Activated T-cell treated with anti-CD3 and anti-CD28 coated beads for 1 hour (primary cell): Measurements from ENCODE around the gene CCDC141.
A peak's percentile ranks its signal among the peaks of the same experiment; 100 is the strongest.

ENCODE experiments used
- DNase-seq: peaks from one replicate; pipeline ENCODE4 v3.0.0-alpha.2; 2020; ENCODE audit warnings: low read depth

Gene CCDC141

DNA sequence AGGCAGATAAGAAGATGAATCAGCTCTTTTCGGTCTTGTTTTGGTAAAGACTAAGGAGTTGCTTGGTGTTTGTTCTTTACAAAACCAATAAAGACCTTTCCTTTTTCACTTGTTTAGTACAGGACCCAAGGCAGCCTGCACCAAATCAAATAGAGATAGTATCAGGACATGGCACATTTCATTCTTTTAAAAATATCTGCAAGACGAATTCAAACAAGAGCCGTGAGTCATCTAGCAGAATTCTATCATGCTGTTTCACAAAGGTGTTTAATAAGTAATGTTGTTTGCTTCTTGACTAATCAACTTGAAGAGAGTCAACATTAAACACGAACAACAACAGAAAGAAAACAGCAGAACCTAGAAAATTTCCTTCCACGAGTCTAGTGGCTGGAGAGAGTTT lies 139.9 kb downstream of the CCDC141 start:
- no peak for DNase-seq

DNA sequence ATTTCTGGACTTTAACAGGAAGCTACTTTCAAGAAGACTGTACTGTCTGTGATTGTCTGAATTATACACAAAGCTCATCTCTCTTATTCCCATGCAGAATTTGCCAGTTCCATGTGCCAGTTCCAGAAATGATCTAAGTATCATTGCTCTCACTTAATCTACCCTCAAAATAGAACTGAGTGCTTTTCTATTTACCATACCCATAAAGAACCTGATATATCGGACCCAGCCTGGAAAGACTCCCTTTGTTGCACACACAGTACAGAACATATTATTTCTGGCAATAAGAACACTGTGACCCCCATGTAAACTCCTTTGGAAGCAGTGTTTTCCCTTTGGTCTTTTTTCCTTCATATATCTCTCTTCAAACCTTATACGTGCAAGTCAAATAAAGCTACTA lies 140.4 kb downstream of the CCDC141 start:
- no peak for DNase-seq

DNA sequence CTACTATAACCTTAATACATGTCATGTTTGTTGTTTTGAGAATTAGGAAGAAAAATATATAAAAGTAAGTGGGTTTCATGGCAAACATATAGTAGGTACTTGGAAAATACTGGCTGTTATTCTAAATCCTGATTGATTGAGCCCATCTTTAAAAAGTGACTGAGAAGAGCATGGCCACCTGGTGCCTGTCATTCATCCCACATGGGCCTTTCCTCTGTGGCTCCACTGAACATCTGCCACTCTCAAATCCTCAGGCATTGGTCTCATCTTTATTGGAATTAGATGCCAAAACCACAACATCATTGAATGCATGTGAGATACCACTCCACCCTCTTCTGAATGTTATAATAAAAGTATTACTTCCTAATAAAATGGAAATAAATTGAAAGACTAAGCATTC lies 141.1 kb downstream of the CCDC141 start:
- DNase-seq = no peak

DNA sequence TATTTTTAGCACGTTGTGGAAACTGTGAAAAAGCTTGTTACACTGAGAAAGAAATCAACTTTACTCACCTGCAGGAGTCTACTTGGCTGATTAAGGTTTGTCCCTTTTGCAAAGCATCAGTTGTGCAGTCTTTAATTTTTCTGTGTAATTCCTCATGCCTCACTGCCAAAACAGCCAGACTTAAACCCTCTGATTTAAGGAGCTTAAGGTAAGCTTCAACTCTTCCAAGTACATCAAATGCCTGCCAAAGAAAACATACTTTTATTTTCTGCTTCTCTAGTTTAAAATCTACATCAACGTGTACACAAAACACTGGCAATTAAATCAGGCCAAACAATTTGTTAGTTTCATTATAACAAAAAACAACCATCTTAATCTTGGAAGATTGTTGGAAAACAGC lies 144.7 kb downstream of the CCDC141 start:
- DNase-seq = no peak

DNA sequence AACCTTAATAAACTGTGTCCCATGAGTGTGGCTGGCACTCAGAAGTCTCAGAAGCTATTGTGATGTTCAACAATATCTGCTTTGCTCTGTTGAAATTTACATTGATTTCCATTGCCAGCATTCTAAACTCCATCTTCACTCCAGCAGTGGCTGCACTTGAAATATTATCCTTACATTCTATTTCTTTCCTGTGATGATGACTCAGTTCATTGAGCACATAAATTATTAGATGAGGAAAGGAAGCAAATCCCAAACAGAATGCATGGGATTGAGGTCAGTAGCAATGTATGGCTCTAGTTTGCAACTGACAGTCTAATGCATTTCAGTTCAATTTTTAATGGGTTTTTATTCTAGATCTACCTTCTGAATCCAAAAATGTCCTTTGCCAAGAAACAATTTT lies 150.3 kb downstream of the CCDC141 start:
- DNase-seq = no peak

DNA sequence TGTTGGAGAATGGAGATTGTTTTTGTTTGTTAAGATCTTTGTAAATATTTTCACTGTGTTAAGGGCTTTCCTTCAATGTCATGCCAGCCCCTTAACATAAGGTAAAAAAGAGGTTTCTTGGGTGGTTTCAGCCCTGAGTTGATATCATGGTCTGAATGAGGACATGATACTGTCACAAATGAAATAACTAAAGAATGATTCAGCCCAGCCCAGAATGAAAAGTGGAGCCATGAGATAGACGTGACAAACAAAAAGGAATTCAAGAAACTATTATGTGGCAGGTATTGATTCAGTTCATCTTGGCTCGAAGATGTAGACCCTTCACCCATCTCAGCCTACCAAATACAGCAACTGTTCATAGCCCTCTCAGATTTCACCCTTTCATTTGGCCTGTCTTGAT lies 154.1 kb downstream of the CCDC141 start:
- DNase-seq = no peak

DNA sequence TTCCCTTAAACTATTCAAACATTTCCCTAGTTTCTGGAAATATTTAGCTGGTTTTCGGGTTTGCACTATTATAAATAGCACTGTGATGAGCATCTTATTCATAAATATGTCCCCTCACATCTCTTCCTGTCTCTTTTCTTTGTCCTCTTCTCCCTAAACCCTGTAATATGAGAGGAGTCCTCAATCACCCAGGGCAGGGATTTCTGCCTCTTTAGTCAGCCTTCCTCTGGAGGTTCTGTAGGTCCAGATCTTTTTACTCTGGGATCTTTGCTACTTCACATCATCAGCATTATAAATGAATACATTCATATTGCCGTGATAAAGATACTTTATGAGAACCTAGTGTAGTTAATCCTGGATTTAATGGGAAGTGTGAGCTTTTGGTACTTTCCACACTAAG lies 154.8 kb downstream of the CCDC141 start:
- DNase-seq = no peak

DNA sequence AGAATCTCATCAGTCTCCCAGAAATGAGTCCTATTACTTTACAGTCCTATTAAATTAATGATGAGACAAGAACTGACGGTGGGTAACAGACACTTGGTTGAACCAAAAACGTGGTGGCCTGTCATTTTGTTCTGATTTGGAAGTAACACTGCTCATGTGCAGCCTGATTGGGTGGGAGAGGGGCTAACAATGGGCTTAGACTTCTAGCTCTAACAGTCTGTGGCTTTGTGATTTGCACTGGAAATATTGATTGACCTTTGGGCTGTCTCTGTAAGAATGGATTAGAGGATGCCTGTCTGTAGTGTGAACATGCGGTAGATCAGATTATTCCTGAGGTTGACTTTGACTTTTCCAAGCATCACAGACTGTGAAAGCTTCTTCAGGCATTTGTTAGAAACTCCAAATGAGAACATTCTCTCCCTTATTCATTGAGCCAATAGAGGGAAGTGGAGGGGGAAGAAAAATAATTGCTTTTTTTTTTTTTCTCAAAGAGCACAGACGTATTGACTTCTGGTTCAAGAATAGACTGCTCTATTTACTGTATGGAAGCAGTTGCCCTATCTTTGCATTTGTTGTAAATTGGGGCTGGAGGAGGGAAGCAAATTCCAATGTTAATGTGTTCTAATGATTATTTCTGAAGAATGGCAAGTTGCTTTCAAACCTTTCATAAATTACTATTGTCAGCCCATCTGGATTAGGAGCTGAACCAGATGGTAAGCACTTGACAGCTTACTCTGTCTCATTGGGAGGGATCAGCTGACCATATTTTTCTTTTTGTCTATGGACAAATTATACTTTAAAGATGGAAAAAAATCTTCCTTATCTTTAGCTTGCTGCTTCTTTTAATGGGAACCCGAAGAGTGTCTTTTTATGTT lies 156.9 kb downstream of the CCDC141 start:
- DNase-seq = no peak

DNA sequence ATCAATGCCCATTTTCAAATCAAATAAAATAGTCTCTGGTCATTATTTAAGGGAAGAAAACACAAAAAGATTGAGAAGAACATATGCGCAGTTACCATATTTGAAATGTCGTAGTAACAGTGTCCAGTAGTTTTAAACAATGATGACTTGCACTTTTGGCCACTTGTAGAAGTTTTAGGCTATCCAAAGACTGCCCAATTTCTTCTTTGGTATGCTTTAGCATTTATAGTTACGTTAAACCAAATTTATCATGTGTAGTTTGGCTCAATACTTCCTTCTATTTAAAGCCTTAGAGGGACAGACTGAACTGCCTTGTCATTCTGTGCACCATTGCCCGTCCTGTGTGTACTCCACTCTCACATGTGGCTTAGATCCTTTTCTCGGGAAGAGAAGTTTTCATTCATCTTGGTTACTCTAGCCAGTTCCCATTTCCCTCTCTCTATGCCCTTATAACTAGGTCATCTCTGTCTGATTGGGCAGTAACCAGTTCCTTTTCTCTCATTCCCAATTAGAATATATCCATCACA lies 157.9 kb downstream of the CCDC141 start:
- DNase-seq = no peak

DNA sequence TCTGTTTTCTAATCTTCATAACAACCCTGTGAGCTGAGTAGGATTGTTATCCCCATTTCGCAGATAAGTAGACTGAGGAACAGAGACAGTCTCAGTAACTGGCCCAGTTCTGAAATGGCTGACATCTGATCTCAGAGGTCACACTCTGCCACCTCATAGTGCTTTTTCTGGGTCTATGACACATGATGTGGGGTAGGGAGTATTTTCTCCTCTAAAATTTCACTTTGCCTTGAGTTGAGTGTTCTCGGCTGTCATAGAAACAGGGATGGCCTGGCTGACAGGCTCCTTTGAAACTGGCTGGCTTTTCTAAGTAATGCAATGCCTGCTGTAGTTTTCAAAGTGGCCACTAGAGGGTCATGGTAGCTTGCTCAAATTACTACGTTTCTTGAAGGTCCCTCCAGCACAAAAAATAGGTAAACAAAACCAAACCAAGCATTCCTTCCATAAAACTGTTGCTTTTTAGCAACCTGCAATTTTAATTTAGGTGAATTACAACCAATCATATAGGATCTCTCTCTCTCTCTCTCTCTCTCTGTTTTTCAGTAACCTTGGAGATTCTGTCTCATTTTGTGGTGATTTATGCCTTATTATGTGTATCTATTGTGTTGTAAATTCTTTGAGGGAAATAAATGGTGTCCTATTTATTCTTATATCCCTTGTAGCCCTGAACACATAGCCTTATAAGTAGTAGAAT lies 158.5 kb downstream of the CCDC141 start:
- DNase-seq = peak; percentile 38

DNA sequence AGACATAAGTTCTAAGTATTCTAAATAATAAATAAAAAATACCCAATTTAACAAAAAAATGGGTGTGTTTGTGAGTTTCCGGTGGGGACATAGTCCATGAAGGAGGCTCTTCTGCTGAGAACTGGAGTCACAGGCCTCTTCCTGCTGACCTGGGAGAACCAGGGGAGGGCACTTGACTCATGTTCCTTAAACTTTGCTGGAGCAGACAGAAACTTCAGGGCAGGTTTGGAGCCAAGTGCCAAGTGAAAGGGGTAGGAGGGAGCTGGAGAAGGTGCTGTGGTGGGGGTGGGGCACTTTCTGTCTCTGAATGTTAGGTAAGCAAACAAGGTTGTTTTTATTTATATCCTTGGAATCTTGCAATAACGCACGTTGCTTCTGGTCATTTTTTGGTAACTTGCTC lies 163.9 kb downstream of the CCDC141 start:
- DNase-seq = no peak

DNA sequence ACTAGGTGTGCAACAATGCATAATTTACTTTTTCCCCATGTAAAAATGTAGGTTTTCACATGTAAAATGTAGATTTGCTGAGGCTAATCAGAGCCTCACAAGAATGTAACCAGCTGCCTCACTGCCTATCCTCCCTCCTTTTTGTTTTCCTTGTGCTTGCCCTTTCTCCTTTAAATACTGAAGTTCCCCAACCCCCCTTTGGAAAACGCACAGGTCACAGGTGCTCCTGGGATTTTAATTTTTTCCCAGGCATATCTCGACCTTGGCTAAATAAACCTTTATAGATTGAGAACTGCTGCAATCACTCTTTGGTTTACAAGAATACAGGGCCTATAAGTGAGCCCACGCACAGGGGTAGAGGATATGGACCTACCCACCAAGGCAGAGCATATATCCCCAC lies 165.5 kb downstream of the CCDC141 start:
- DNase-seq = no peak

DNA sequence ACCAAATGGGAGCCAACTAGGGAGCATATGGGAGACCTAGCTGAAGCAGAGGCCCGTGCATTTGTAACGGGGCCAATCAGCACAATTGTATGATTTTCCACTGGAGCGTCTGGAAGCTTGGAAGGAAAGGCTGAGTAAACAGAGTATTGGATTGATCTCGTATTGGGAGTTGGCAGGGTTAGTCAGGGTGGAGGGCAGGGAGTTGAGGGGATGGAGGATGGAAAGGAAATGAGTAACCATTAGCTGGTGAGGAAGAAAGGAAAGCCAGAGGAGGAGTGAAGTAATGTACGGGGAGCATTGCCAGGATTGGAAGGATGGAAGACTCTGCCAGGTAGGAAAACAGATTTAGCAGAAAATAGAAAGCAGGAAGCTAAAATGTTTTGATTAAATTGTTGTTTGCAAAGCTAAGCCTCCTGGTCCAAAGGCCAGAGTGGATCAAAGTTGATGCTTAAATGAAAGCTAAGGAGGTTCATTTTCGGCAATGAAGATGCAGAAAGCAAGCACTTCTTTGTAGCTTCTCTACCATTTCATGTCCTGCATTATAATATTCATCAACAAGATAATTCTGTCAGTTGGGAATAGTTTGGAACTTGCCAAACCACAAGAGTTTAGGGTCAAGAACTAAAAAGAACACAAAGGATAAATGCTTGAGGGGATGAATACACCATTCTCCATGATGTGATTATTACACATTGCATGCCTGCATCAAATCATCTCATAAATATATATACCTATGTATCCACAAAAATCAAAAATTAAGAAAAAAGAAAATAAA lies 167.1 kb downstream of the CCDC141 start:
- DNase-seq = no peak

DNA sequence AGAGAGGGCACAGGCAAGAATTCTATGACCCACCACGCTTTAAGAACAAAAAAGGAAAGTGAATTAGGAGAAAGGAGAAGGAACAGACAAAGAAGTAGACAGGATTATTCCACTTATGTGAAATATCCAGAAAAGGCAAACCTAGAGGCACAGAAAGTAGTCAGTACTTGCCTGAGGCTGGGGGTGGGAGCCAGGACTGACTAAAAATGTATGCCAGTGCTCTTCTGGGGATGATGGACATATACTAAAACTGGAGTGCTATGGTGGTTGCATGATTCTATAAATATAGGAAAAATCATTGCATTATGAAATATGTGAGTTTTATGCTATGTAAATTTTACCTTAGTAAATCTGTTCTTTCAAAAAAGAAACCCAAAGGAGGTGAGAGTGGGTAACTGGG lies 168.9 kb downstream of the CCDC141 start:
- no peak for DNase-seq

DNA sequence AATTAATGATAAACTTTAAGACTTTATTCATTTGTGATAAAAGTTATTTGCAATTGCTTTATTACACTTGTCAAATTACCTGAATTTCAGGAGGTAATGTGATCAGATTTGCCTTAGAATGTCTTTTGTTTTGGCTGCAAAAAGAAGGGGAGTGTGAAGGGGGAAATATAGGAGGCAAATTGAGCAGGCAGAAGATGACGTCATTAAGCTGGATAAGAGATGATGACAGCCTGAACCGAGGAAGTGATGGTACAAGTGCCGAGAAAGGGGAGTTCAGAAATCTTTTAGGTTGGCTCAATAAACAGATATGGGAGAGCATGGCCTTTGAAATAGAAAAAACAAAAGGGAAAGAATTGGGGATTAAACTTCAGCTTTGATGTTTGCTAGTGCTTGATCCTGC lies 169.7 kb downstream of the CCDC141 start:
- DNase-seq = no peak

DNA sequence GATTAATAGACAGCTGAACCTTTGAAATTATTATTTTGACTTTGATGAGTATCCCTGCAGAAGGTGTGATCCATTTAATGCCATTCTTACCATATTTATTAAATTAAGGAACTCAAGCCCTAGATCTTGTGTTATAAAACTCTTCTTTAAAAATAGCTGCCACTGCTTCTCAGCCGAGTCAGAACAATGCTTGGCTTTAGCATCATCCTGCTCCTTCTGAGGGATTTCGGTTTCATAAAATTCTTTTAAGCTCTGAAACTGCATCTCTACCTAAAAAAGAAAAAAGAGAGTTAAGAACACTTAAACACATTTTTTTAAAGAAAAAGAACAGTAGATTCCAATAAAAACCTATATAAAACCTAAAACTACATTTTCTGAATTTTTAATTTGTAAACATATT lies 172.1 kb downstream of the CCDC141 start:
- DNase-seq = no peak

DNA sequence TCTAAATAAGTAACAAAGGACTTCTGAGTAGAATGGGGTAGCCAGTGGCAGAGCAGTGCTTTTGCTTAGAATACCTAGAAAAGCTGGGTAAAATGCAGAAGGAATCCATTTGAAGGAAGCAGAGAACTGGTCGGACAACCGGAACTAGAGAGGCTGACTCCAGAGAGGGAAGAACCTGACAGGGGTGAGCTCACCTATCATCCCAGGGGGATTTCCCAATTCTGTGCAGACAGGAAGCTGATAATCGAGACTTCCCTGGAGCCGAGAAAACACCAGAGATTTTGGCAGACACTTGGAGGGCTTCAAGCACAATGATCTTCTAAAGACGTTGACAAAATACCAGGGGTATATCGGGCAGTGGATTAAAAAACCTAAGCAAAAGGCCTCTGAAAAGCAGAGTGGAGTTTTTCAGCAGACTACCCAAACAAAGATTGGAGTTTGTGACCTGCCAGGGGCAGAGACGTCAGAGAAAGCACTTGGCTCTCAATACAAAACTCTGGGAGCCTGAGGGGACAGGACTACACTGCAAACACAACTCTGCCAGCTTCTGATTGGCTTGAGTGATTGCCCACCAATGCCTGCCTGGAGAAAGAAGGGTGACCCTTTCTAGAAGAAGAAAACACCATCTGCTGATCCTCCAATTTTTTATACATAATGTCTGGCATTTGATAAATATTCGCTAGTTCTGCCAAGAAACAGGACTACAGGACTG lies 175.3 kb downstream of the CCDC141 start:
- DNase-seq = no peak

DNA sequence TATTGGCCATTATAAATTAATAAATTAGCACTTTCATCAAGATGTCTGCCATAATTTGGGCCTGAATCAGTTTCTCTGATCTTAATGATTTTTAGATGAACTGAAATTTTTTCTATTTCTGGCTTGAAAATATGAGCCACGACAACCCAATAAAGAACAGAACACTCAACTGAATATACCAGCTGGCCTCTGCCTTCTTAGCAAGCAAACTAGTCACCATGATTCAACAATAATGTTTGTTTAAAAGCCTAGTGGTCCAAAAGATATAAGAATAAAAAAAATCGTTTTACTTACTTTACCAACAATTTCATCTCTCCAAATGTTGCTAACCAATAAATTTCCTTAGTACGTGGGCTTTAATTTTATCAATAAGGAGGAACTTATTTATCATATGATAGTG lies 176.0 kb downstream of the CCDC141 start:
- no peak for DNase-seq

DNA sequence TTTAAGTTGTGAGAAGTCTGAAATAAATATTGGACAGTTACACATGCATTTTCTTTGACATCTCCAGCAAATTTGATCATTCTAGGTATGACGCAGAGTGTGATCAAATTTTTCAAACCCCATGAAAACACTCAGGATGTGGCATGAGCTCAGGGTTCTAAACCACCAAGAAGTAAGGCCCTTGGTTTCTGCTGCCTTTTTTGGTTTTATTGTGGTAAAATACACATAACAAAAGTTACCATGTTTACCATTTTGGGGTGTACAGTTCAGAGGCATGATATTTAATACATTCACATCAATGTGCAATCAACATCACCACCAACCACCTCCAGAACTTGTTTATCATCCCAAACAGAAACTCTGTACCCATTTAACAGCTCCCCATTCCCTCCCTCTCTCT lies 178.4 kb downstream of the CCDC141 start:
- no peak for DNase-seq

DNA sequence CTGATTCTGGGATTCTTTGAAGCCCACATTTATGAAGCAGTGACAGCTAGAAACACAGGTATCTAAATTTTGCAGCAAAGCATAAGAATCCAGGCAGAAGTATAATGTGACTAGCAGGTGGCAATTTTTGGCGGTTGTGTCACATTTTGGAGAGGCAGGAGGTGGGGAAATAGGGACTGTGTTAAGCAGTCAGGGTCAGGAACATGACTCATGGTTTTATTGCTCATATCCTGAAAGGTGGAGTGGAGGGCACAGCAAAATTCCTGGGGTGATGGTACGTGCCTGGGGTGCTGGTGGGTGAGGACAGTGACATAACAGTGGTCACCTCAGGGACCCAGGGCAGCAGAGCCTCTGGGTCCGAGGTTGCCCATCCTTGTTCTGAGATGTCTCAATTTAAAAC lies 179.2 kb downstream of the CCDC141 start:
- DNase-seq = no peak

DNA sequence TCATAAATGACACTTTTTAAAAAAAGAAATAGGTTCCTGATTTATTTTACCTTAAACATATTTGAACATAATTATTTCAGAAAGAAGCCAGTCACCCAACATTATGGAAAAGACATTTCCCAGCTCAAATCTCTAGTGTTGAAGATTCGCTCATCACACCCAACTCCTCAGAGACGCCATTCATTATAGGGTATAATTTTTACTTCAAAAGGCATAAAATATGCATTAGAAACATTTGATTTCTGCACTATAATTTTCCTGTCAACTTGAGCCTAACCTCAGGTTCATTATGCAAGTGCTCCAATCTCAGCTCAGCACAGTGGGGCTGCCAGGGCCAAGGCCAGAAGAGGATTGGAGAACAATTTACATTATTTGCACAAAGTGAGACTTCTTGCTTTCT lies 183.9 kb downstream of the CCDC141 start:
- no peak for DNase-seq
